BE2C (cell line): ENCODE measurements around the gene SPEN.
"Not testable (repeated sequence)": the region's sequence is repeated elsewhere in the genome, so short reads cannot be mapped to it uniquely, and the experiment has no call there.

Source experiments
- DNase-seq: peaks from one replicate; pipeline ENCODE4 v3.0.0-alpha.2; 2020
- H3K27me3 ChIP-seq: fragments of 250-450 bp; sonication (Bioruptor Pico); 2 replicates; pipeline ENCODE4 v1.5.1; 2020; ENCODE audit warnings: mild to moderate bottlenecking
- H3K36me3 ChIP-seq: fragments of 250-450 bp; sonication (Bioruptor Pico); 2 replicates; pipeline ENCODE4 v1.5.1; 2020; ENCODE audit warnings: mild to moderate bottlenecking
- H3K4me1 ChIP-seq: fragments of 250-450 bp; sonication (Bioruptor Pico); 2 replicates; pipeline ENCODE4 v1.5.1; 2020
- H3K4me3 ChIP-seq: 2 replicates; pipeline ENCODE4 v1.5.1; 2011; ENCODE audit warnings: low read depth, low read length
- H3K9me3 ChIP-seq: fragments of 250-450 bp; sonication (Bioruptor Pico); 2 replicates; pipeline ENCODE4 v1.5.1; 2020
- TF ChIP-seq, protein P1 (sequence below): IDR thresholded peaks from 2 replicates; pipeline ENCODE4 v1.5.1; 2012; ENCODE audit warnings: mild to moderate bottlenecking, low read depth, low read length

Gene SPEN

DNA sequence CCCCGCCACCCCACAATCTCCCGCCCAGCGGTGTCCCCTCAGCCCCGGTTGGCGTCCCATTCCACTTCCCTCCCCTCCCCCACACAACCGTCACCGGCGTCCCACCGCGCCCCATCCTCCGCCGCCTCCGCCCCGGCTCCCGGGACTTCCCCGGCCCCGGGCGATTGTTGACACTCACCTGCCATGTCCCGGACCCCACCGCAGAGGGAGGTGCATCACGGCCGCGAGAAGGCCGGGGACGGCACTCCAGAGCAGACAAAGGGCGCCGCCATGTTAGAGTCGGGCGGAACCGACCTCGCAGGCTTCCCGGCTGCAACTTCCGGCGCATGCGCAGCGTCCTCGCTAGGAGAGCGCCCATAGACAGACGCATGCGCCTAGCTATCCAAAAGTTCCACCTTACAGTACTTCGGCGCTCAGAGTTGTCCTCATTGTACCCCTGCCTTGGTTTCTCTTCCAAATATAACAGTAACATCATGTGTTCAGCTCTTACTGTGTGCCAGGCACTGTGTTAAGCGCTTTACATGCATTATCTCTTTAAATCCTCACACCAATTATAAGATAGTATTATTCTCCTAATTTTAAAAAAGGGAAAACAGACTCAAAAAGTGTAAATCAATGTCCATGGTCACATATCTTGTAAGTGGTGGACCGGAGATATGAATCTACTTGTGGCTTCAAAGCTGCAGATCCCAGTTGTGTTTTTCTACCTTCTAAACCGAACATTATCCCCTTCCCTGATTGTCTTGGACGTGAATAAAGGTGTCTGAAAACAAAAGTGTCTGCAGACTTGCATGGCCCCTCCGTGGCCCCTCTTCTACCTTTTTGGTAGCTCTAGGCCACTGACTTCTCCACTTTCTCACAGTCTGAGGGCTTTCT lies 128.5 kb downstream of the SPEN start, which contains the start of gene ZBTB17:
ZBTB17 (minus strand) TSS at position 297 of the 876 bp plus-strand sequence. CDS start 27,606 bp downstream, outside the sequence.
- no peaks in the 10 kb centered on the region for H3K9me3 ChIP-seq
- H3K27me3 ChIP-seq: no peaks in the 10 kb centered on the region
- DNase-seq: peak; percentile 90
- H3K36me3 ChIP-seq: no peaks in the 10 kb centered on the region
- TF ChIP-seq, protein P1, sequence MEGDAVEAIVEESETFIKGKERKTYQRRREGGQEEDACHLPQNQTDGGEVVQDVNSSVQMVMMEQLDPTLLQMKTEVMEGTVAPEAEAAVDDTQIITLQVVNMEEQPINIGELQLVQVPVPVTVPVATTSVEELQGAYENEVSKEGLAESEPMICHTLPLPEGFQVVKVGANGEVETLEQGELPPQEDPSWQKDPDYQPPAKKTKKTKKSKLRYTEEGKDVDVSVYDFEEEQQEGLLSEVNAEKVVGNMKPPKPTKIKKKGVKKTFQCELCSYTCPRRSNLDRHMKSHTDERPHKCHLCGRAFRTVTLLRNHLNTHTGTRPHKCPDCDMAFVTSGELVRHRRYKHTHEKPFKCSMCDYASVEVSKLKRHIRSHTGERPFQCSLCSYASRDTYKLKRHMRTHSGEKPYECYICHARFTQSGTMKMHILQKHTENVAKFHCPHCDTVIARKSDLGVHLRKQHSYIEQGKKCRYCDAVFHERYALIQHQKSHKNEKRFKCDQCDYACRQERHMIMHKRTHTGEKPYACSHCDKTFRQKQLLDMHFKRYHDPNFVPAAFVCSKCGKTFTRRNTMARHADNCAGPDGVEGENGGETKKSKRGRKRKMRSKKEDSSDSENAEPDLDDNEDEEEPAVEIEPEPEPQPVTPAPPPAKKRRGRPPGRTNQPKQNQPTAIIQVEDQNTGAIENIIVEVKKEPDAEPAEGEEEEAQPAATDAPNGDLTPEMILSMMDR: no peak
- peak within 1 kb of the TSS; percentile 67 for H3K4me3 ChIP-seq
- no peaks in the 10 kb centered on the region for H3K4me1 ChIP-seq

DNA sequence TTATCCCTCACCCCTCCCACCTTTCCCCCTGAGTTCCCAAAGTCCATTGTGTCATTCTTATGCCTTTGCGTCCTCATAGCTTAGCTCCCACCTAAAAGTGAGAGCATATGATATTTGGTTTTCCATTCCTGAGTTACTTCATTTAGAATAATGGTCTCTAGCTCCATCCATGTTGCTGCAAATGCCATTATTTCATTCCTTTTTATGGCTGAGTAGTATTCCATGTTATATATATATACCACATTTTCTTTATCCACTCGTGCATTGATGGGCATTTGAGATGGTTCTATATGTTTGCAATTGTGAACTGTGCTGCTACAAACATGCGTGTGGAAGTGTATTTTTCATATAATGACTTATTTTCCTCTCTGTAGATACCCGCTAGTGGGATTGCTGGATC lies 130.4 kb downstream of the SPEN start:
- not testable (repeated sequence) for H3K4me3 ChIP-seq

DNA sequence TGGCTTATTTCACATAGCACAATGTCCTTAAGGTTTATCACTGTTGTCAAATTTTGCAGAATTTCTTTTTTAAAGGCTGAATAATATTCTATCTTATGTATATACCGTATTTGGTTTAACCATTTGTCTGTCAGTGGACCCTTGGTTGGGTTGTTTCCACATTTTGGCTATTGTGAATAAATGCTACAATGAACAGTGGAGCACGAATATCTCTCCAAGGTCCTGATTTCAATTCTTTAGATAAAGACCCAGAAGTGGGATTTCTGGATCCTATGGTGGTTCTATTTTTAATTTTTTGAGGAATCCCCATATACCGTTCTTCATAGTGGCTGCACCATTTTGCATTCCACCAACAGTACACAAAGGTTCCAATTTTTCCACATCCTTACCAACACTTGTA lies 134.2 kb downstream of the SPEN start:
- TF ChIP-seq, protein P1: no peak
- H3K36me3 ChIP-seq: no peaks in the 10 kb centered on the region
- no peaks in the 10 kb centered on the region for H3K4me1 ChIP-seq
- no peak for DNase-seq
- H3K9me3 ChIP-seq: no peaks in the 10 kb centered on the region
- no peak overlapping the region for H3K4me3 ChIP-seq
- no peaks in the 10 kb centered on the region for H3K27me3 ChIP-seq

More for the DNA sequence above, 130.4 kb downstream of the SPEN start:
- H3K9me3 ChIP-seq, H3K4me1 ChIP-seq, H3K27me3 ChIP-seq, DNase-seq, H3K36me3 ChIP-seq: not testable (repeated sequence)

DNA sequence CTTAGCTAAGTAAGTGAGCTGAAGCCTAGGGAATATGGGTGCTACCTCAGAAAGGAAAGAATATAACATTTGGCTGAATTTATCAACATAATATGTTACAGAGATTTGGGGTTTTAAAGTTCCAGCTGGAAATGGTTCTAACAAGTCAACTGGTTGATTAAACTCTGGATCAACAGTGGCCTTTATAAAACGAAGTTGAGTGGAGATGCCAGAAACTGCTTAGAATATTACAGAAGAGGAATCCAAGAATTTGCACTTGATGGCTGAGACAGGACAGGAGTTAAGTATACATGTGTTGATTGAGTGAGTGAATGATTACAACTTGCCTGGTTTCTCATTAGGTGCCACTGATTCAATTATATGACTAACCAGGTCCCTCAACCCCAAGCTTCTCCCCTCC lies 135.8 kb downstream of the SPEN start:
- no peaks in the 10 kb centered on the region for H3K4me1 ChIP-seq
- no peaks in the 10 kb centered on the region for H3K36me3 ChIP-seq
- no peaks in the 10 kb centered on the region for H3K9me3 ChIP-seq
- TF ChIP-seq, protein P1: no peak
- no peak overlapping the region for H3K4me3 ChIP-seq
- DNase-seq: no peak
- no peaks in the 10 kb centered on the region for H3K27me3 ChIP-seq

DNA sequence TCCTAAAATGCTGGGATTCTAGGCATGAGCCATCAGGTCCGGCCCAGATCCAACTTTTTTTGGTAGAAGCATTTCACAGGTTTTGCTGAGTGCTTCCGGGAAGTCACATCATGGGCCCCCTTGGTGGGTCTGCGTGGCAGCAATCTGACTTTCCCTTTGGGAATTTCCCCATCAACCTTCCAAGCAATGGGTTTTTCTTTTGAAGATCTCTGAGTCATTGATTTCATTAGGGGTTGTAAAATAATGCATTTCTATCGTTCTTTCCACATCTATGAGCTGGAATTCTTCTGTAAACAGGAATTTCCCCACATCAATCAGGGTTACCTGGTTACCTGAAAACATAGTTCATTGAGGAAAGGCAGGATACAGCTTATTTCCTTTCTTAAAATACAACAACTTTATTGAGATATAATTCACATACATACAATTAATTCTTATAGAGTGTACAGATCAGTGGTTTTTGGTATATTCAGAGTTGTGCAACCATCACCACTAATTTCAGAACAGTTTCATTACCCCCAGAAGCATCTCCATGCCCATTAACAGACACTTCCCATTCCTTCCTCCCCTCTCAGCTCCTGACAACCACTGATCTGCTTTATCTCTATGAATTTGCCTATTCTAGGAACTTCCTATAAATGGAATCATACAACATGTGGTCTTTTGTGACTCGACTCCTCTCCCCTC lies 138.2 kb downstream of the SPEN start:
- no peak overlapping the region for H3K4me3 ChIP-seq
- no peak for DNase-seq
- no peaks in the 10 kb centered on the region for H3K27me3 ChIP-seq
- no peaks in the 10 kb centered on the region for H3K36me3 ChIP-seq
- no peaks in the 10 kb centered on the region for H3K4me1 ChIP-seq
- TF ChIP-seq, protein P1: no peak
- H3K9me3 ChIP-seq: no peaks in the 10 kb centered on the region

DNA sequence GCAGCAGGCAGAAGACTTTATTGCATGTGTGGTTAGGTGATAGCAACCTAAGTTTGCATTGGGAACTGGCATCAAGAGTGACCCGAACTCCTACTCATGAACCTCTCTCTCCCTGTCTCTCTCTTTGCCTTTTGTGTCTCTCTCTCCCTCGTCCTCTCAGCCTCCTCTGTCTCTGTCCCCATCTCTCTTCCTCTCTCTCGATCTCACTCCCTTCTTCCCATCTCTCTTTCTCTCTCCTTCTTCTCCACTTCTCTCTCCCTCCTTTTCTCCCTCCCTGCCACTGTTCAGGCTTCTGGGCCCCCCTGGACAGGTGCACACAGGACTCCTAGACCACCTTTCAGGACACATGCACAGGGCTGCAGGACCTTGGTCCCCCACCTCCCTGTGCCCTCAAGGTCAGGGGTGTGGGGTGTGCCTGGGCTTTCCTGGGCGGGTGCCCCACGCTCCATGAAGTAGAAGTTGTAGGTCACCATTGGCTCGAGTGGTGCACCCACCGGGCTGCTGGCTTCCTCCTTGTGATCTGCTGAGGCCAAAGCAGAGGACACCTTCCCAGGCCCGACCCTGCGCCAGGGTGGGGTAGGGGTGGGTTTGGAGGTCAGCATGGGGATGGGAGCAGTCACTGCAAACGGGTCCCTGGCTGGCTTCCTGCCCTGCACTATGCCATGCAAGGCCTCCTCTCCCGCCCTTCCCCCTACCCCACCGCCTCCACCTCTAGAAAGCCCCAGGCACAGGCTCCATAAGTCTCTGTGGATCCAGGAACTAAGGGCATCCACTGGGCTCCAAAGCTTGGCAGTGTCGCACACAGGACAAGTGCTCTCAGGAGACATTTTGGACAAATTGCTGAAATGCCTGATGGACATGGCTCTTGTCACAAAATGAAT lies 141.6 kb downstream of the SPEN start:
- TF ChIP-seq, protein P1: no peak
- Histone ChIP-seq H3K4me3 (no peak overlapping the region), H3K4me1 (no peaks in the 10 kb centered on the region), H3K27me3 (no peaks in the 10 kb centered on the region), H3K9me3 (no peaks in the 10 kb centered on the region), H3K36me3 (no peaks in the 10 kb centered on the region)
- DNase-seq: no peak
